T-helper 9 cell (primary cell): Measurements from ENCODE around the gene RPH3AL.
"Not testable (repeated sequence)": the region's sequence is repeated elsewhere in the genome, so short reads cannot be mapped to it uniquely, and the experiment has no call there.

ENCODE experiments used
- DNase-seq: peaks from one replicate; pipeline ENCODE4 v3.0.0-alpha.2; 2020

Gene RPH3AL

DNA sequence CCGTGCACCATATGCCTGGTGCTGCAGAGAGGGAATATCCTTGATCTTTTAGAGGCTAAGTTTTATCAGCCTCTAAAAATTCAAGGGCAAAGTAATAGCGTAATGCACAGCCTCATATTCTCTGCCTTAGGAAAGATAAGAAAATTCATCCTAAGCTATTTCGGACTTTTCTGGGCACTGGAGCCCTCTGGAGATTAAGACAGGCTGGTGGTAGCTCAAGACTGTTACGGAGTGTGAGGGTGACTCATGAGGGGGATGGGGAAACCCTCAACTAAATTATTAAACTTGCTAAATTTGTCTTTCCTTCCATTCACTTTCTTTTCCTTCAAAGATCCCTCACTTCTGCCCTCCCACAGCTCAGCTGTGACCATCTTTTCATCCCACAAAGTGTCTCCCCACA lies 73.3 kb downstream of the RPH3AL start:
- no peak for DNase-seq

DNA sequence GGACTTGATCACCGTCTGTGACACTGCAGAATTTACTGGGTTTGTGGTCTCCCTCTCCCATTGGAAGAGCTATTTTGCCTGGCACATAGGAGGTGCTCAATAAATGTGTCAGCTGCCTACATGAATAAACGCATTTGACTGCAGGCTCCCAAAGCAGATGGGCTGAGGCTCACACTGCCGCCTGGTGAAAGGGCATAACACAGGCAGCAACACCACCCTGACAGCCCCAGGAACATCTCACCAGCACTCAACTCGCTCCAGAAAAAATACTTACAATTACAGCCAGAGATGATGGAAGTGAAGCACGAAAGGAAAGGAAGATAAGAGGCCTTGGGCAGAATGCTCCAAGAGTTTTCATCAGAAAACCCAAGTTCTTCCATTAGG lies 73.9 kb downstream of the RPH3AL start:
- DNase-seq = no peak

DNA sequence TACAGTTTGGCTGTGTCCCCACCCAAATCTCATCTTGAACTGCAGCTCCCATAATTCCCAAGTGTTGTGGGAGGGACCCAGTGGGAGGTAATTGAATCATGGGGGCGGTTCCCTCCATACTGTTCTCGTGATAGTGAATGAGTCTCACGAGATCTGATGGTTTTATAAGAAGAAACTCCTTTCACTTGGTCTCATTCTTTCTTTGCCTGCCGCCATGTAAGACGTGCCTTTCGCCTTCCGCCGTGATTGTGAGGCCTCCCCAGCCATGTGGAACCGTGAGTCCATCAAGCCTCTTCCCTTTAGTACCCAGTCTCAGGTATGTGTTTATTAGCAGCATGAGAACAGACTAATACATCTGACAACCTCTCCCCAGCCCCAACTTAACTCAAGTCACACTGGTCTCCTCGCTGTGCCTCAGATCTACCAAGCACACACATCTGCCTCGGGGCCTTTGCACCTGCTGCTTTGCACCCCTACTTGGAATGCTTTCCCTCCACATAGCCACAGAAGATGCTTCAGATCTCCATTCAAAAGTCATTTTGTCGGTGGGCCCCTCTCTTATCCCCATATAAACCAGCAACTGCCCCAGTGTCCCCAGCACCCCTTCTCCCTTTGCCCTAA lies 74.4 kb downstream of the RPH3AL start:
- no peak for DNase-seq

DNA sequence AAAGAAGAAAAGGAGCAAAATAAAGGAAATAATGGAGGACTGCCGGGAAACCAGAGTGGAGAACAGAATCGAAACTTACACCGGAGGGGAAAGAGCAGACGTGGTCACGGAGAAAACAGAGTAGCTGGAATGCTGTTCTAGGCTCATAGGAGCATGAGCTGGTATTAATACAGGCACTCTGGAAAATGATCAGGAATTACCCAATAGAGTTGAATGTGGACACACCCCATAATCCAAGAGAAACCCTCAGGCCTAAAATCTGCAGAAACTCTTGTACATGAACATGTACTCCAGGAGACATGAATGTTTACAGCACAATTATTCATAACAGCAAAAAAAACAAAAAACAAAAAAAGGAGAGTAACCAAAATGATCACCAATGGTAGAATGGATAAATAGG lies 77.7 kb downstream of the RPH3AL start:
- no peak for DNase-seq

DNA sequence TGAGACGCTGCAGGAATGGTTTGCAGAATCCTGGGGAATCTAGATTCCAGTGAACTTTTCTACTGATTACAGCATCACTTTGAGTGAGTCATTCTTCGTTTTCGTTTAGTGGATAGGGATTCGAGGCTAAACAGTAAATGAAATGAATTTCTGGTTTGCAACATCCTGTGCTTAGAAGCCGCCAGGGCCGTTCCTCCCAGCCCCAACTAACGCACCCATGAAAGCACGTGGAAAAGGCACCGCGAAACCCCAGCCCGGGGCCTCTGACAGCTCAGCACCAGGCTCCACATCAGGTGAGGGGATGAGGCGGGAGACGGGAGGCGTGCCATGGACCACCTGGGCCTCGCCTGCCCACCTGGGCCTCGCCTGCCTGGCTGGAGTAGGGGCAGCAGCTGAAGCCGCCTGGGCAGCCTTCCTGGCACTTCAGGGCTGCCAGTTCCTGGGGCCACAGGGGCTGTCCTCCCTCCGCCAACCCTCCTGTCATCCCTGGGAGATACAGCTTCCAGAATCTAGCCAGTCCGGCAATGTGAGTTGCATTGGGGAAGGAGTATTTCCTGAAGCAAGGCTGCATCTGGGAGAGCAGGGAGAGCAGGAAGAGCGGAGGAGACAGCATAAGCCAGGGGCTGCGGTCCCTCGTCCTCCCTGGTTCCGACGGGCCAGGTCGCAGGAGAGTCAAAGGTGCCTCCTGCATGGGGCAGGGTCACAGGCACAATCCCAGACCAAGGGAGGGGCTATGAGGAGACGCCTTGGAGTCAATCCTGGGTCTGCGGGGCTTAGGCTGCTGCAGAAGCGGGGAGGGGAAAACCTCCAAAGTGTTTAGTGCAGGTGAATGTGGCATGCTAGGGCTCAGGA lies 78.4 kb downstream of the RPH3AL start:
- DNase-seq = no peak

DNA sequence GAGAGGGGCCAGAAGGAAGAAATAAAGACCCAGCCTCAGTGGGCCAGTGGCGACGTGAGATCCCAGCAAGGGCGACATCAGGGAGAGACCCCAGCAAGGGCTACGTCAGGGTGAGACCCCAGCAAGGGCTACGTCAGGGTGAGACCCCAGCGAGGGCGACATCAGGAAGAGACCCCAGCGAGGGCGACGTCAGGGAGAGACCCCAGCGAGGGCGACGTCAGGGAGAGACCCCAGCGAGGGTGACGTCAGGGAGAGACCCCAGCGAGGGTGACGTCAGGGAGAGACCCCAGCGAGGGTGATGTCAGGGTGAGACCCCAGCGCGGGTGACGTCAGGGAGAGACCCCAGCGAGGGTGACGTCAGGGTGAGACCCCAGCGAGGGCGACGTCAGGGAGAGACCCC lies 79.8 kb downstream of the RPH3AL start:
- not testable (repeated sequence) for DNase-seq

DNA sequence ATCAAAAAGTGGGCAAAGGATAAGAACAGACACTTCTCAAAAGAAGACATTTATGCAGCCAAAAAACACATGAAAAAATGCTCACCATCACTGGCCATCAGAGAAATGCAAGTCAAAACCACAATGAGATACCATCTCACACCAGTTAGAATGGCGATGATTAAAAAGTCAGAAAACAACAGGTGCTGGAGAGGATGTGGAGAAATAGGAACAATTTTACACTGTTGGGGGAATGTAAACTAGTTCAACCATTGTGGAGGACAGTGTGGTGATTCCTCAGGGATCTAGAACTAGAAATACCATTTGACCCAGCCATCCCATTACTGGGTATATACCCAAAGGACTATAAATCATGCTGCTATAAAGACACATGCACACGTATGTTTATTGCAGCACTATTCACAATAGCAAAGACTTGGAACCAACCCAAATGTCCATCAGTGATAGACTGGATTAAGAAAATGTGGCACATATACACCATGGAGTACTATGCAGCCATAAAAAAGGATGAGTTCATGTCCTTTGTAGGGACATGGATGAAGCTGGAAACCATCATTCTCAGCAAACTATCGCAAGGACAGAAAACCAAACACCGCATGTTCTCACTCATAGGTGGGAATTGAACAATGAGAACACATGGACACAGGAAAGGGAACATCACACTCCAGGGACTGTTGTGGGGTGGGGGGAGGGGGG lies 80.5 kb downstream of the RPH3AL start:
- not testable (repeated sequence) for DNase-seq

DNA sequence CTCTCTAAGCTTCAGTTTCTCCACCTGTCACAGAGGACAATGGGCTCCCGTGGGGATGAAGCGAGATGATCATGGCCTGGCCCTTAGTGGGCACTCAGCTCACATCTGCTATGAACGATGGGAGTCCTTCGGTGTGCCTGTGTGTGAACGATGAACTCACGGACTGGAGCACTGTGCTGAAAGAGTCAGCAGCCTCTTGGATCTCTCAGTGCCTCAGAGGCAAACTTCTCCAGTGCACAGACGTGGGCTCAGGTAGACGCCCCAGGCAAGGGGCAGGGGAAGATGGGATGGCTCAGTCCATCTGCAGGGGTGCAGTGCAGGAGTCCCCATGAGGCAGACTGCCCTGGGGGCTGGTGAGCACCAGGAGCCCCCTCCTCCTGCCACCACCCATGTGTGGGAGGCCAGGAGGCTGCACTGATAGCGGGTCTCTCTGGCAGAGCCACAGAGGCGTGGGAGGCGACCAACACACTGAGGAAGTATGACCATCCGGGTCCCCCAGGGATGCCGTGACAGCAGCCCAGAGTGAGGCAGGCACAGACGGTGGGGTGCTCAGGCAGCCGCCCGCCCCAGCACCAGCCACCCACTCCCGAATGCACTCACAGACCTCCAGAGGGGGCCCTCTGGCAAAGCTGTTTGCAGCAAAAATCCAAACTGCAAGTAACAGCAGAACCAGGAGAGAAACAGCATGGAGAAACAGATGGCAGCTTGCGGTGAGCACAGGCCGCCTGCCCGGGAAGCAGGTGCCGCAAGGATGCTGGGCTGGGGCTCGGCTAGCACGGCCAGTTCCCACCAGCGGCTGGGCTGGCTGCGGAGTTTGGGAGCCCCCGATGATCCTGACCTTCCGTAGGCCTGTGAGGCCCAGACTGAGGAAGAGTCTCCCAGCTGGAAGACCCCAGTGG lies 82.7 kb downstream of the RPH3AL start:
- DNase-seq = no peak

DNA sequence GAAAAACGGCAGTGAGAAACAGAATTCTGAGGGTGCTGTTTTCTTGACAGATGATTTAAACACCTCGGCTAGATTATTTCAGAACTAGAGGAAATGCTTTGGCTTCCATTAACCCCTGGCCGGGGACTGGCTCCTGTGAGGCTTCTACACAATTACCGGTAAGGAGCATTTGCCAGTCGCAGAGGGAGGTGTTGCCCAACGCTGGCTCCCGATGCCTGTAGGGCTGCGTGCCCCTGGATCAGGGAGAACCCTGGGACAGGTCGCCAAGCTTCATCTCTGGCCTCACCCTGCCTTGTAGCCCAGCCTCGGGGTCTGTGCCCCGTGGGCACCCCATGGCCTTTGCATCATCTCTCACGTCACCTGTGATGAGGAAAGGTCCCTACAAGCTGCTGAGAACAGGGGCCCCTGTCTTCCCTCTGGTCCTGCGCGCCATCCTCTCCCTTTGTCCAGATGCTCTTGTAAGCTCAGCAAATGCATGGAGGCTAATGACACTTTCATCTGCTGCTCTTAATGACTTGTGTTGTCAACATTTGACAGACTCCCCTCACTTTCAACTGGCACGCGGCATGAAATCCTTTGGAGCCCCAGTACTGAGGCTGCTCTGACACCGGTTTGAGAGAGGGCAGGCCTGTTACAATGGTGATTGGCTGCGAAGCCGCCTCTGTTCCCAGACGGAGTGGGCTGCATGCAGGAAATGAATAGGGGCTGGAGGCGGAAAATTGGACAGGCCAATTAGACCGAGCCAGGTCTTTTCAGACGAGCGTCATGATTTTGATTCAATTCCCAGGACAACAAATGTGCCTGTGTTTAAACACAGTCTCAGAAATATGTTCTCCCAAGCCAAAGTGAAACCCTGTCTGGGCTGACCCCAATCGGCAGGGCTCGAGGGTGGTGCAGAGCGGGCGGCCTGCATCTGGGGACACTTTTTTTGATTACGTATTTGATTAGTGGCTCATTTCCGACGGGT lies 85.6 kb downstream of the RPH3AL start:
- no peak for DNase-seq

DNA sequence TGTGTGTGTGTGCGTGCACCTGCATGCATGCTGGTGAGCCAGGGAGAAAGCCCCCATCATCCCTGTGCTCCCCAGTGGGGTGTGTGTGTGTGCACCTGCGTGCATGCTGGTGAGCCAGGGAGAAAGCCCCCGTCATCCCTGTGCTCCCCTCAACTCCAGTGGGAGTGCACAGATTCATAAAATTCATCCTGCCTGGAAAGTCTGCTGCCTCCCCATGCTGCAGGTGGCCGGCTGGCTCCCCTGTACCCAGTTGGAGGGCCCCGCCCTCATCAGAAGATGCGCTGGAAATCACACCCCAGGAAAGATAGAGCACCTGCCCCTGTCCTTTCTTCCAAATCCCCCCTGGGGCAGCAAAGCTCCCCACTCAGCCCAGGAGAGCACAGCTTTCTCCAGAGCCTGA lies 86.4 kb downstream of the RPH3AL start:
- DNase-seq = no peak

DNA sequence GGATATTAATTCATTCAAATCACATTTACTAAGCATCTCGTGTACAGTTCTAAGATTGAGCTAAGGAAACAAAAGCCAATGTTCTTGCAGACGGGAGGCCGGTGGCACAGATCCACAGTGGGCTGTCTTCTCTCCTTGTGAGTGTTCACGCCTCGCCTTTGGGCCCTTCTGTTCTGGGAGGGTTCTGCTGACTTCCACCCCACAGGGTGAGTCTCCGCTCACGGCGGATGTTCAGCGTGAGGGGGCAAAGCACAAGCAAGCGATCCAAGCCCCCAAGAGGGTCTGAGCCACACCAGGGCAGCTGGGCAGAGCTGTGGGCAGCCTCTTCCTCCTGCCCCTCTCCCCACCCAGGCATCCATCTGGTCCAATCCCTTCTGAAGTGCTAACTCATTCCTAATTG lies 86.9 kb downstream of the RPH3AL start:
- no peak for DNase-seq

DNA sequence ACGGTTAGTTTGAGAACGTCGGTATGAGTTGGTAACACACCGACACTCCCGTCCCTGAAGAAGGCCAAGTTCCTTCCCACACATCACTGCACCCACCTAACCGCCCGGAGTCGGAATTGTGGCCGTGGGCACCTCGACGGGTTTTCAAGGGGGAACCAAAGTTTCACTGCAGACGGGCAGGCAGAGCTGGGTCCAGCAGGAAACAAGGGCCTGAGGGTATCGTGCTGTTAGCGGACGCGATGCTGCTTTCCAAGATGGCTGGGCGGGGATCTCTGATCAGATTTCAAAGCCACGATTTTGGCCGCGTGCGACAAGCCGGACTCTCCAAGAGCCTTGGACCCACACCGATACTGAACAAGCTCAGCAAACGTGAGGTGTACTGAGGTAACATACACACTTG lies 88.8 kb downstream of the RPH3AL start:
- no peak for DNase-seq

DNA sequence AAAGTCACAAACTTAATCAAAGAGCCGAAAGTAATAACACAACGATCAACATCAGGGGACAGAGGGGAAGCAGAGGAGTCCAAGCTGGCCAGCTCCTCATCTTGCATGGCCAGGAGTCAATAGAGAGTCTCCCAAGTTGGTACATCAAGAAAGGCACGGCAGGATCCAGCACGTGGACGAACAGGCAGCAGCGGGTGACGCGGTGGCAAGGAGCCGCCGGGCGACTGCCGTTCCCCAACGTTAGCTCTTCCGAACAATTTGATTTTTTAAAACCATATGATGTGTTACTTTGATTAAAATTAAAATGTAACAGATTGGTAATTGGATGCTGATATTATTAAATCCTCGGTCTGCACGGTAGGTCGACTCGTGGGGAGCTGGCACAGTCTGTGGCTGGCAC lies 89.3 kb downstream of the RPH3AL start:
- DNase-seq = no peak

DNA sequence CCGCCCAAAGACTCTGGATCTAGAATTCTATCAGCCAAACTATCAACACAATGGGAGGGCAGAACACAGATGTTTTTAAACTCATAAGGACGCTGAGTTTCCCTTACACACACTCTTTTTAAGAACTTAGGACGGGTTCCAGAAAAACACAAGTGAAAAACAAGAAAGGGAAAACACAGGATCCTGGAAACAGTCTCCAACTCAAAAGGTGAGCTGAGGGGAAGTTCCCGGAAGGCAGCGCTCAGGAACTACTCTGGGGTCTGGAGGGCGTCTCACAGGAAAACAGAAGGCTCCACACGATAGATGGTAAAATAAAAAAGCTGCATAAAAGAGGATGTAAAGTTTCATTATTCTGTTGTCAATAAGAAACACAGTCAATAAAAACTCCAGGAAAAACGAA lies 91.0 kb downstream of the RPH3AL start:
- no peak for DNase-seq

DNA sequence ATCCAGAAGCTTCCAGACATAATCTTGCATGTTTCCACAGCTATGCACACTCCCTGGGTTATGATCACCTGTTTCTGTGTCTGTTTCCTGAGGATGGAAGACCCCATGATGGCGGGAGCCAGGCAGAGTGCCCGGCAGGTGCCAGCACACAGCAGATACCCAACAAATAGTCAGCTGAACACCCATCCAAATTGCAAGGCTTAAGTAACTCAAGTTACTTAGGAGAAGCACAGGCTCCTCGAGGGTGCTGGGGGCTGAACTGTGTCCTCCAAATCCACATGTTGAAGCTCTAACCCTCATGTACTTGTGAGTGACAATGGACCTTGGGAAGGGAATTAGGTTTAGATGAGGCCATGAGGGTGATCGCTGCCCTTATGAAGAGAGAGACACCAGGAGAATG lies 91.7 kb downstream of the RPH3AL start:
- no peak for DNase-seq

DNA sequence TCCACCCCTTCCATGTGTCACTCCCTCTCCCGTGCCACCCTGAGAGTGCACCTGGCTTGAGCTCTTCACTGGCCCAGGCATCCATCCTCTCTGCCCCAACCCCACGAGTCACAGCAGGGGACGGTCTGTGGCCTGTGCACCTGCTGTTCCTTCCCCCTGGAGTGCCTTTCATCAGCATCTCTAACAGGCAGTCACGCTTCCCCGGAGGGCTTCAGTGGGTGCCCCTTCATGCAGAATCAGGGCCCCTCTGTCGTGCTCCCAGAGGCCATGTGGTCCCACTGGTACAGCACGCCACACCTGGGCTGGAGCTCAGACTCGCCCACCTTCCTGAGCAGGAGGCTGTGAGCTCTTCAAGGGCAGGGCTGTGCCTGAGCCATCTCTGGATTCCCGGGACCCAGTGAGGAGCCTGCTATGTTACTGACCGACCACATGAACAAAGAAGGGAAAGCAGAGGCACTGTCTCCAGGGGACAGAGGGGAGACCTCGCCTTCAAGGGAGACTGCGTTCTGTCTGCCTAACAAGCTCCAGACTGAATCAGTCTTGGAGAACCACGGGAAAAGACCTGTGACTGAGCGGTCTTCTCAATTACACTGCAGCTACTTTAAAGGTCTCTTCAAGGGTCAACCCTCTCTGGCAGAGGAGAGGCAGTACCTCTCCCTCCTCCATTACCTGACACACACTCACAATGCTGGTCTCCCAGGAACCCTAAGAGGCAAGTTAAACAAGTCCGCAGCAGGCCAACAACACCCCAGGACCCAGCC lies 92.4 kb downstream of the RPH3AL start:
- no peak for DNase-seq

DNA sequence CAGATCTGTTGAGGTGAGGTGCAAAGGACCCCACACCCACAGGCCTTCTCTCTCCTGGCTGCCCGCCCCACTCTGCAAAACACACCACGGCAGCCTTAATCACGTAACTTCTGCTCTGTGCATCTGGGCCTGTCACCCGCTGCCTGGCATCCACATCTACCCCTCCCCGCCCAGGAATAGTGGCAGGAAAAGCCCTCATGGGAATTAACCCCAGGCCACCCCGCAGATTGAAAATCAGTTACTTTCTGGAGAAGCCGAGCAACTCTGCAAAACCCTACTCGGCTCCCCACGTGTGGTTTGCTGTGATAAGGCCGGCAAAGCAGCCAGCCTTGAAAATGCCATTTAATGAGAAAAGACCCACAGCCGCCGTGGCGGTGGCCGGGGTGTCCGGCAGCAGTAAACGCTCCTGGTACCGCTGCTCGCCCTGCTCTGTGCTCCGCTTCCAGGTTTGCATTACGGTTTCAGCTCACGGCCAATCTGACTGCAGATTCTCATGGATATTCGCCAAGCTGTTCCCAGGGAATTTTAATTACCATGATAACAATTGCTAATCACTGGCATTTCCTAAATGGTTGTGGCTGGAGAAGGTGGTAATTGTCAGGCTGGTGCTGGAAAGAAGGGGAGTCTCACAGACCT lies 93.1 kb downstream of the RPH3AL start:
- no peak for DNase-seq

DNA sequence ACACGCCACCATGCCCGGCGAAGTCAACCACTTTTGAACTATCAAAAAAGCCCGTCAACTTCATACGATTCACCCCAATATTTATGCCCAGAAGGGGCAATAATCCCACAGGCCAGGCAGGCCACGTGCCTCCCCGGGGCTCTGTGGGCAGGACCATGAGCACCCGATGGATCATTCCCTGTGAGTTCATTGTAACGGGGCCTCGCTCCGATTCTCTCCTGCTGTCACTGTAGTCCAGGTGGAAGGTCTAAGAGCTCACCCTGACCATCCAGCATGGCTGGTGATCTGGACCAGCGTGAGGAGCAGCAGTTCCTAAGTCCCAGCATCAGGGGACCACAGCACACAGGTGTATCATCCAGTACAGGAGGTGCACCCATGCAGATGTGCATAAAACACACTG lies 93.7 kb downstream of the RPH3AL start:
- DNase-seq = no peak

DNA sequence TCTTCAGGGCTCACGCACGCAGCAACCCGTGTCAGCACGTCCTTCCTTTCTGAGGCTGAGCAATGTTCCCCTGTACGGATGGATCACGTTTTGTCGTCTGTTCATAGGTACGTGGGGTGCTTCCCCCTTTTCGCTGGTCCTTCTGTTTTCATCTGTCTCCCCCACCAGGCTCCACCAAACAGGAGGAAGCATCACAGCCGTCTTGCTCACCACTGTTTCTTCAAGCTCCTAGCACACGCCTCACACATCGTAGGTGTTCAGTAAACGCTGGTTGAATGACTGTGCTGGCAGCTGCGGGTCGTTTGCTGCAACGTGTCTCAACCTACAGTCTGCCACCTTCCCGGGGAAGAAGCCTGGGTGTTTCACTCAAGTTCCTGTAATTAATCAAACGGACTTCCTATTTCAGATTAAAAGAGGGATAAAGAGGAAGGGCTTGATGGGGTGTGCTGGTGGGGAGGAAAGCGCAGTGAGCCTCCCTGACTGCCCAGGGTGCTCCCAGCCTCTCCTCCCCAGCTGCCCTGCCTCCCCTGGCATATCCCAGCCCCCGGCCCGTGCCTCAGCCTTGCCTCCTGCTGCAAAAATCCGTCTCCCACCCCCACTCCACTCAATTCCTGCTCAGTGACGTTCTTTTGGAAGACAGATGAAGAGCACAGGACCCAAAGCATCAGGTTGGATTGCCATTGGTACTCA lies 94.4 kb downstream of the RPH3AL start:
- DNase-seq = no peak
